GM12878 (cell line): ENCODE measurements around the gene ACTA2. TPM values are rescaled to one million over a fixed set of nuclear protein-coding genes. Genes with fewer than 3 reads are reported as not detected.

ENCODE experiments used
- ATAC-seq: fragments of 200-7000 bp; cut with Tn5 transposase; 3 replicates; pipeline ENCODE4 v1.9.1; 2020; ENCODE audit warnings: mild to moderate bottlenecking, moderate library complexity
- Bru-seq: library from RNA; stranded (reverse); fragments of 400-500 nt; gene quantifications from one replicate; lab custom pipeline; 2021; lab: Mats Ljungman, UMichigan
- BruChase-seq, 2 experiments: library from RNA; stranded (reverse); fragments of 400-500 nt; gene quantifications; one replicate each; lab custom pipeline; 2021; lab: Mats Ljungman, UMichigan
- BruUV-seq: library from RNA; stranded (reverse); fragments of 400-500 nt; replicated peaks from 2 replicates; lab custom pipeline; 2021; lab: Mats Ljungman, UMichigan
- CTCF ChIA-PET: fragments of 300-600 bp; sonication (Branson Sonifier 250); formaldehyde crosslinking; extraction: SDS; loops from one replicate; lab custom pipeline; 2021; ENCODE audit warnings: inconsistent platforms; lab: Yijun Ruan, JAX
- POLR2A ChIA-PET: fragments of 350-600 bp; formaldehyde crosslinking; extraction: SDS; loops from one replicate; lab custom pipeline; 2021; ENCODE audit warnings: inconsistent platforms; lab: Charles Lee
- RAD21 ChIA-PET: fragments of 300-600 bp; sonication (Branson Sonifier 250); formaldehyde crosslinking; loops from one replicate; lab custom pipeline; 2023; ENCODE audit warnings: antibody characterized with exemption; ENCODE audit not compliant: unreplicated experiment; lab: Charles Lee
- SMC1A ChIA-PET: fragments of 300-600 bp; sonication (Branson Sonifier 250); formaldehyde crosslinking; loops from one replicate; lab custom pipeline; 2023; ENCODE audit not compliant: unreplicated experiment, uncharacterized antibody; lab: Charles Lee
- DNase-seq: peaks from one replicate; pipeline ENCODE4 v3.0.0-alpha.2; 2011; ENCODE audit warnings: low read depth, low spot score
- FAIRE-seq: peaks from 3 replicates; lab custom pipeline; 2011; peaks lifted over from hg19 to GRCh38; lab: Jason Lieb, UNC
- H2AFZ ChIP-seq: 2 replicates; pipeline ENCODE4 v1.6.0; 2011; ENCODE audit warnings: low read depth, low read length, control low read depth; ENCODE audit not compliant: control insufficient read depth
- H3K27ac ChIP-seq: 2 replicates; pipeline ENCODE4 v1.5.1; 2011; ENCODE audit warnings: control low read depth; ENCODE audit not compliant: control insufficient read depth, insufficient read depth
- H3K27me3 ChIP-seq, 2 experiments: replicated peaks in 1 of 2; 2 replicates each; pipeline versions ENCODE4 v1.6.0 to v1.6.1; 2011; ENCODE audit warnings: low read length in 1 of 2; ENCODE audit not compliant: control insufficient read depth in 2 of 2, insufficient read depth in 2 of 2
- H3K36me3 ChIP-seq, 2 experiments: 2 replicates each; pipeline ENCODE4 v1.5.1; 2011; ENCODE audit warnings: low read length in 1 of 2; ENCODE audit not compliant: control insufficient read depth in 2 of 2, insufficient read depth in 2 of 2
- H3K4me1 ChIP-seq: 2 replicates; pipeline ENCODE4 v1.6.1; 2011; ENCODE audit warnings: mild to moderate bottlenecking, low read length, moderate library complexity, mixed read lengths; ENCODE audit not compliant: control insufficient read depth, insufficient read depth
- H3K4me2 ChIP-seq: 2 replicates; pipeline ENCODE4 v1.6.0; 2011; ENCODE audit warnings: control low read depth; ENCODE audit not compliant: control insufficient read depth, insufficient read depth
- H3K4me3 ChIP-seq: fragments of 200-600 bp; sonication (generic); 2 replicates; pipeline ENCODE4 v1.5.1; 2016
- H3K79me2 ChIP-seq: 2 replicates; pipeline ENCODE4 v1.6.0; 2011; ENCODE audit warnings: low read length; ENCODE audit not compliant: control insufficient read depth, insufficient read depth
- H3K9ac ChIP-seq: 2 replicates; pipeline ENCODE4 v1.8.0; 2011; ENCODE audit warnings: low read length, control low read depth, mixed read lengths; ENCODE audit not compliant: control insufficient read depth, insufficient read depth
- H3K9me3 ChIP-seq: replicated peaks from 3 replicates; pipeline ENCODE4 v1.5.1; 2011; ENCODE audit warnings: mild to moderate bottlenecking, low read length; ENCODE audit not compliant: control insufficient read depth, insufficient read depth
- H4K20me1 ChIP-seq: 2 replicates; pipeline ENCODE4 v1.6.0; 2011; ENCODE audit not compliant: control insufficient read depth, insufficient read depth
- ASH2L ChIP-seq: fragments of 300-600, 200-600 bp; sonication (generic); IDR thresholded peaks from 2 replicates; pipeline ENCODE4 v1.6.1; 2017; ENCODE audit warnings: low read depth, mild to moderate bottlenecking, borderline replicate concordance
- GABPA ChIP-seq: IDR thresholded peaks from 2 replicates; pipeline ENCODE4 v1.6.1; 2014; ENCODE audit warnings: antibody characterized with exemption, low read depth, mild to moderate bottlenecking, inconsistent platforms
- GATAD2B ChIP-seq: fragments of 450-650 bp; conservative IDR thresholded peaks from 2 replicates; pipeline ENCODE4 v1.6.1; 2017; ENCODE audit warnings: low read depth, mild to moderate bottlenecking, moderate library complexity
- HDAC2 ChIP-seq: fragments of 200-600 bp; sonication (generic); IDR thresholded peaks from 2 replicates; pipeline ENCODE4 v1.6.1; 2017
- IRF5 ChIP-seq: fragments of 450-650 bp; IDR thresholded peaks from 2 replicates; pipeline ENCODE4 v1.6.1; 2017; ENCODE audit warnings: borderline replicate concordance
- NFYA ChIP-seq: IDR thresholded peaks from 2 replicates; pipeline ENCODE4 v1.6.1; 2011; ENCODE audit warnings: low read depth, mild to moderate bottlenecking, low read length, improper control_type of control experiment, borderline replicate concordance
- RELB ChIP-seq: fragments of 450-650 bp; IDR thresholded peaks from 2 replicates; pipeline ENCODE4 v1.6.1; 2017; ENCODE audit warnings: low read depth, mild to moderate bottlenecking, moderate library complexity
- SUZ12 ChIP-seq: fragments of 200-600 bp; sonication (generic); IDR thresholded peaks from one replicate; pipeline ENCODE4 v1.6.1; 2018; ENCODE audit warnings: antibody characterized with exemption, mild to moderate bottlenecking; ENCODE audit not compliant: unreplicated experiment
- ZBED1 ChIP-seq: IDR thresholded peaks from 2 replicates; pipeline ENCODE4 v1.6.1; 2016; ENCODE audit warnings: borderline replicate concordance
- WGBS: methylation state at CpG from one replicate; pipeline ENCODE4 v1.1.6; 2016; ENCODE audit warnings: low lambda C conversion rate; ENCODE audit not compliant: insufficient replicate concordance, insufficient coverage; ENCODE audit errors: missing lambda C conversion rate; 5-methylcytosine and 5-hydroxymethylcytosine counted together
- in situ Hi-C: fragments of 300-500 bp; cut with MboI; formaldehyde crosslinking; loops from 9 replicates; pipeline ENCODE4 v1.14.3; 2018; ENCODE audit warnings: mixed read lengths
- intact Hi-C: fragments of 100-400 bp; cut with micrococcal nuclease; formaldehyde crosslinking; loops from one replicate; pipeline ENCODE4 v1.14.2; 2022; ENCODE audit not compliant: unreplicated experiment
- long read RNA-seq, 2 experiments: library from polyadenylated mRNA; unstranded; transcript quantifications; one replicate each; pipeline ENCODE4 v2.0.0, GENCODE V29; 2019 to 2020
- polyA minus RNA-seq, 3 experiments: library from RNA; depleted of rRNA, polyadenylated mRNA; stranded (reverse); fragments of >200 nt; gene quantifications; 2 replicates each; pipeline ENCODE4 v1.2.3, GENCODE V29; 2011
- polyA plus RNA-seq, 11 experiments: library from polyadenylated mRNA; depleted of rRNA in 4 of 11; unstranded in 6 of 11; stranded (reverse) in 5 of 11; fragments of >200 nt; fragmentation: Nextera tagmentation in 4 of 11; fragmentation: Illumina TruSeq in 1 of 11; extraction: Ambion mirVana in 4 of 11; extraction: Trizol in 1 of 11; gene quantifications; 1 replicate in 1 of 11; 2 replicates in 10 of 11; pipeline versions ENCODE4 v1.2.1 to v1.2.3, GENCODE V29; 2011 to 2016; ENCODE audit warnings: inconsistent platforms in 2 of 11, missing spikeins in 2 of 11, low read depth in 1 of 11
- total RNA-seq, 4 experiments: library from RNA; depleted of rRNA in 3 of 4; stranded (reverse); fragments of >200 nt in 3 of 4; fragmentation: Illumina TruSeq in 1 of 4; extraction: Trizol in 1 of 4; gene quantifications; 2 replicates each; pipeline versions ENCODE4 v1.2.1 to v1.2.3, GENCODE V29; 2013 to 2021
- TF ChIP-seq, protein P1 (sequence below): IDR thresholded peaks from 2 replicates; pipeline ENCODE4 v1.6.1; 2011; ENCODE audit warnings: low read depth, low read length, improper control_type of control experiment, borderline replicate concordance
- TF ChIP-seq, protein P2 (sequence below): fragments of 450-650 bp; formaldehyde crosslinking; IDR thresholded peaks from 2 replicates; pipeline ENCODE4 v1.4.0; 2022; ENCODE audit warnings: mild to moderate bottlenecking, moderate library complexity

ACTA2 gene
- total RNA-seq (2013; cell fraction: nucleolus; rRNA removed), result 23.9 and 26.3 TPM in 2 replicates
- 25.3 and 32.5 TPM in 2 replicates for total RNA-seq (2014; rRNA removed)
- total RNA-seq (2014; rRNA removed; fragmentation: Illumina TruSeq; extraction: Trizol), result 19.1 and 19.7 TPM in 2 replicates
- 38.4 and 39.2 TPM in 2 replicates for total RNA-seq (2021)
- 43.4 TPM for polyA plus RNA-seq (2011; ENCODE audit: low read depth)
- polyA plus RNA-seq (2011; rRNA removed), result 18.1 and 32.2 TPM in 2 replicates
- polyA plus RNA-seq (2011; cell fraction: cytosol; rRNA removed), result 54.6 and 70.4 TPM in 2 replicates
- polyA plus RNA-seq (2011; cell fraction: nucleus; rRNA removed), result 40.9 and 41.4 TPM in 2 replicates
- 45.7 and 60.9 TPM in 2 replicates for polyA plus RNA-seq (2012)
- 39.5 and 39.9 TPM in 2 replicates for polyA plus RNA-seq (2014; fragmentation: Illumina TruSeq; extraction: Trizol)
- polyA plus RNA-seq (2014; fragmentation: Nextera tagmentation; extraction: Ambion mirVana), result 10 to 100 TPM in 1 of 2 experiments, 1 to 10 TPM in 1; 7.4 to 11.6 TPM
- 23.9 and 32.0 TPM in 2 replicates for polyA plus RNA-seq (2014; rRNA removed)
- polyA plus RNA-seq (2016; fragmentation: Nextera tagmentation; extraction: Ambion mirVana), result 10 to 100 TPM; 75.4 to 78.2 TPM
- 44.8 and 58.0 TPM in 2 replicates for polyA minus RNA-seq (2011; rRNA and poly(A)+ RNA removed)
- 28.2 and 29.3 TPM in 2 replicates for polyA minus RNA-seq (2011; cell fraction: cytosol; rRNA and poly(A)+ RNA removed)
- polyA minus RNA-seq (2011; cell fraction: nucleus; rRNA and poly(A)+ RNA removed), result 19.0 and 37.1 TPM in 2 replicates
- Bru-seq, nascent RNA, result percentile 43 among the genes with signal in this experiment
- percentile 46 among the genes with signal in this experiment for BruChase-seq, experiment 1, labeled RNA remaining after a 6-hour chase
- BruChase-seq, experiment 2, labeled RNA remaining after a 2-hour chase, result percentile 39 among the genes with signal in this experiment
- long read RNA-seq, experiment 1, partial matches to known transcripts, result 1 of 18 reads
- long read RNA-seq, experiment 1, other reads (novel, unspliced or antisense), result 17 of 18 reads
- long read RNA-seq, experiment 2, partial matches to known transcripts, result 4 of 52 reads
- long read RNA-seq, experiment 2, other reads (novel, unspliced or antisense), result 48 of 52 reads

- no peak within 1 kb of the TSS for H3K4me2 ChIP-seq
- TF ChIP-seq NFYA (no peak), SUZ12 (no peak), GATAD2B (no peak), IRF5 (no peak), GABPA (no peak), ASH2L (no peak), RELB (no peak), ZBED1 (no peak), HDAC2 (no peak)
- TF ChIP-seq, protein P1, sequence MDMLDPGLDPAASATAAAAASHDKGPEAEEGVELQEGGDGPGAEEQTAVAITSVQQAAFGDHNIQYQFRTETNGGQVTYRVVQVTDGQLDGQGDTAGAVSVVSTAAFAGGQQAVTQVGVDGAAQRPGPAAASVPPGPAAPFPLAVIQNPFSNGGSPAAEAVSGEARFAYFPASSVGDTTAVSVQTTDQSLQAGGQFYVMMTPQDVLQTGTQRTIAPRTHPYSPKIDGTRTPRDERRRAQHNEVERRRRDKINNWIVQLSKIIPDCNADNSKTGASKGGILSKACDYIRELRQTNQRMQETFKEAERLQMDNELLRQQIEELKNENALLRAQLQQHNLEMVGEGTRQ, result no peak
- TF ChIP-seq, protein P2, sequence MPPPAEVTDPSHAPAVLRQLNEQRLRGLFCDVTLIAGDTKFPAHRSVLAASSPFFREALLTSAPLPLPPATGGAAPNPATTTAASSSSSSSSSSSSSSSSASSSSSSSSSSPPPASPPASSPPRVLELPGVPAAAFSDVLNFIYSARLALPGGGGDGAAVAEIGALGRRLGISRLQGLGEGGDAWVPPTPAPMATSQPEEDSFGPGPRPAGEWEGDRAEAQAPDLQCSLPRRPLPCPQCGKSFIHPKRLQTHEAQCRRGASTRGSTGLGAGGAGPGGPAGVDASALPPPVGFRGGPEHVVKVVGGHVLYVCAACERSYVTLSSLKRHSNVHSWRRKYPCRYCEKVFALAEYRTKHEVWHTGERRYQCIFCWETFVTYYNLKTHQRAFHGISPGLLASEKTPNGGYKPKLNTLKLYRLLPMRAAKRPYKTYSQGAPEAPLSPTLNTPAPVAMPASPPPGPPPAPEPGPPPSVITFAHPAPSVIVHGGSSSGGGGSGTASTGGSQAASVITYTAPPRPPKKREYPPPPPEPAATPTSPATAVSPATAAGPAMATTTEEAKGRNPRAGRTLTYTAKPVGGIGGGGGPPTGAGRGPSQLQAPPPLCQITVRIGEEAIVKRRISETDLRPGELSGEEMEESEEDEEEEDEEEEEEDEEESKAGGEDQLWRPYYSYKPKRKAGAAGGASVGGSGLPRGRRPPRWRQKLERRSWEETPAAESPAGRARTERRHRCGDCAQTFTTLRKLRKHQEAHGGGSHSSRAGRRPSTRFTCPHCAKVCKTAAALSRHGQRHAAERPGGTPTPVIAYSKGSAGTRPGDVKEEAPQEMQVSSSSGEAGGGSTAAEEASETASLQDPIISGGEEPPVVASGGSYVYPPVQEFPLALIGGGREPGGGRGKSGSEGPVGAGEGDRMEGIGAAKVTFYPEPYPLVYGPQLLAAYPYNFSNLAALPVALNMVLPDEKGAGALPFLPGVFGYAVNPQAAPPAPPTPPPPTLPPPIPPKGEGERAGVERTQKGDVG (CRISPR knock-in tag), result no peak
Observed at GRCh38 chr10:88952647-88953111, at the start of gene ACTA2. ACTA2 (minus strand) TSS chr10:88952773; CDS start chr10:88948930, 3,843 bp downstream.

More at GRCh38 chr10:88952647-88953111, at the start of gene ACTA2:
- H3K4me1 ChIP-seq, result no peaks in the 10 kb centered on the region
- no peak within 1 kb of the TSS for H2AFZ ChIP-seq
- no peak within 1 kb of the TSS for H3K4me3 ChIP-seq
- no peaks in the 10 kb centered on the region for H3K27me3 ChIP-seq
- CTCF ChIA-PET, result interaction anchor here (0.7 kb wide), 1 partner anchor 10 kb away, joined by 3 read pairs; no protein-coding TSS in a partner anchor
- FAIRE-seq, result no peak
- H3K9ac ChIP-seq, result no peak within 1 kb of the TSS
- in situ Hi-C loops, result no loop called here
- no peaks in the 10 kb centered on the region for H3K79me2 ChIP-seq
- intact Hi-C loops, result no loop called here
- no peak within 1 kb of the TSS for H3K27ac ChIP-seq
- no TSS peak for BruUV-seq
- H3K9me3 ChIP-seq, result no peaks in the 10 kb centered on the region
- no peaks in the 10 kb centered on the region for H4K20me1 ChIP-seq
- DNase-seq, result no peak
- POLR2A ChIA-PET, result no interaction called here
- SMC1A ChIA-PET, result interaction anchor here (0.7 kb wide), 1 partner anchor 9 kb away, joined by 3 read pairs; no protein-coding TSS in a partner anchor
- H3K36me3 ChIP-seq, result no peaks in the 10 kb centered on the region
- RAD21 ChIA-PET, result no interaction called here
- 98% methylated on average over 8 of the region's 8 CpGs for WGBS
- no peak for ATAC-seq
